HG03039 (cell line): ENCODE data around the gene MUC3A.
"Not testable (repeated sequence)": the region's sequence is repeated elsewhere in the genome, so short reads cannot be mapped to it uniquely, and the experiment has no call there.

Experiments
- ATAC-seq: cut with Tn5 transposase; IDR thresholded peaks from one replicate; pipeline ENCODE4 v1.9.1; 2021; ENCODE audit warnings: mild to moderate bottlenecking, moderate library complexity; ENCODE audit not compliant: unreplicated experiment

Gene MUC3A

DNA sequence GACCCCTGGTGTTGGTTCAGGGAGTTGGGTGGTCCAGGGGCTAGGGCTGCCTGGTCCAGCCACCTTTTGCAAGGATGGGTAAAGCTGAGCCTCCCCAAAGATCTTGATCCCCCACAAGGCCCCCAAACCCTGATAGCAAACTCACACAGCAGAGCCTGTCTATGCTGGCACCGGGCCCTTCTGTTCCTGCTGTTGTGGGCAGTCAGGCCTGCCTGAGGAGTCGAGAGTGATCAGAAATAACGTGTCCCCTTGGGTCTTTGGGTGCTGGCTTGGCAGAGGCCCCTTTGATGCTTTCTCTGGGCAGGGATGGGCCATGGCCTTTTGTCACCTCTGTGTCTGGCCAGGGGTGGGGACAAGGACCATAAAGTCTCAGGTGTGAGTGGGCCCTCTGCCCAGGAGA is 19.3 kb downstream of the MUC3A start:
- no peak for ATAC-seq

DNA sequence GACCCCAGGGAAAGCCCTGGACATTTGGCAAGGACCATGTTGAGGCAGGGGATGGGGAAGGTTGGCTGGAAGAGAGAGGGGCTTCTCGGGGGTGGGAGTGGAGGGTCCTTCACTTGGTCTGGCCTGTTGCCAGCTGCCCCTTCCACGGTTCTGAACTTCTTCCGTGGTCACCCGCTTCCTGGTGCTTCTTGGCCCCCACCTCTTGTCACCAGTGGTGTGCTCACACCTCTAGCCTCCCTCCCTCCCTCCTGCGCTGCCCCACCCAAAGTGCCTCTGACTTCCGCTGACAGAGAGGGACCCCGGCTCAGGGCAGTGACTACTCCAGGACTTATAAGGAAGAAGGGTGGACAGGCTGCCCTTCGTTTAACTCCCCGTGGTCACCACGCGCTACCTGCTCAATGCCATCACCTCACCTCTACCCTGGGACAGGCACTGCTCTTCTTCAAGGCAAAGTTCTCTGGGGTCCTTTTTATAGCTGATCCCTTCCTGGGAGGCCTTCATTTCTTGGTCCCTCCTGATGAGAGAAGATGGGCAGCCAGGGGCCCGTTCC is 19.8 kb downstream of the MUC3A start, which contains the start of gene MUC12:
MUC12 (plus strand) TSS at position 500 of the 550 bp plus-strand sequence. CDS start 58 bp downstream, outside the sequence.
- no peak for ATAC-seq

DNA sequence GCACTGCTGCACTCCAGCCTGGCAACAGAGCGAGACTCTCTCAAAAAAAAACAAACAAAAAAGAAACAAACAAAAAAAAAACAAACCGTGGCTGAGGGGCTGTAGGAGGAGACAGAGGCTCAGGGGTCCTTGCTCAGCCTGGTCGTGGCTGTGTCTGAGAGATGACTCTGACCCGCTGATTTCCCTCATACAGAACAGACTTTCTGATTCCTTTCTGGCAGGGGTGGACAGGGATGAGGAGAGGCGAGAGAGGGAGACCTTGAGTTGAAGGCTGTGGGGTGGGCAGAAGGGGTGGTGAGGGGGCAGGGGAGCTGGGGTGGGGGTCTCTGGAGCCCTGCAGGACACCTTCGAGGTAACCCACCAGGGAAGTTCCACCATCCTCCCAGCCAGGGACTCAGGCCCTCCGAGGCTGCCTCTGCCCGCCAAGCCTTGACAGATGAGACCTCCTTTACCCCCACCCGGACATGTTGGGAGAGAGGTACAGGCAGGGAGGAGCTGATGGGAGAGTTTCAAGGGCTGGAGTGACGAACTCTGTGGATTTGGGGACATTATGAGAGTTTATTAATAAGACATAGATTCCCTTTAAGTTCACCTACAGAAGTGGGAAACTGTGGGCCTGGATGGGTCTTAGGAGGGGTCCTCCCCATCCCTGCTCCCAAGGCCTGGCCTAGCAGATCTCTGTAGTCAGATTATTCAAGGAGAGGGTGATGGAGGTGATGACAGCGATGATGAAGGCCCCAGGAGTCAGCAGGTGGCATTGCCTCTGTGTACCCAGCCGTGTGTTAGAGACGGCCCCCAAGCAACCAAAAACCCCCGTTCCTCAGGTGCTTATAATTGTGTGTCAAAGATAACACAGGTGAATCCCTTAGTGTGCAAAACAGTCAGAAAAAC is 22.0 kb downstream of the MUC3A start:
- ATAC-seq = no peak

DNA sequence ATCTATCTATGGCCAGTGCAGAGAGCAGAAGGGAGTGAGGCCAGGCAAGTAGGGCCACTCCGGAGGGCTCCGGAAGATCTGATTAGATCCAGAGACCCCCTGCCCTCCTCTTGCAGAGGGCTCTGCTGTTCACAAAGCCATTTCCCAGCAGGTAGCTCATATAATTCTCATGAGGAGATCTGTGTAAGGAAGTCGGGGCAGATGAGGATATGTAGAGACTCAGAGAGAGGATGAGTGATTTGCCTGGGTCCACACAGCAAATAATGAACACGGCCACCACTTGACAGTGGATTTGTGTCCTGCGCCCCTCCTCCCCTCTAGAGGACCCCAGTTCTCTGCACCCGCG is 22.6 kb downstream of the MUC3A start:
- ATAC-seq = no peak

DNA sequence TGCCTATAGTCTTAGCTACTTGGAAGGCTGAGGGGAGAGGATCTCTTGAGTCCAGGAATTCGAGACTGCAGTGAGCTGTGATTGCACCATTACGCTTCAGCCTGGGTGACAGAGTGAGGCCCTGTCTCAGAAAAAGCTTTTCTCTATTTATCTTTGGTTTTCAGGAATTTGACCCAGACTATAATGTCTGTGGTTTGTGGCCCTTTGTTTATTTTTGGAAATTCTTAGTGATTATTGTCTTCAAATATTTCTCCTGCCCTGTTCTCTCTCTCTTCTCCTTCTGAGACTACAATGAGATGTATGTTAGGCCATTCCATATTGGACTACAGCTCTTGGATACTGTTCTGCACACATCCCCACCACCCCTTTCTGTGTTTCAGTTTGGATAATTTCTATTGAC is 24.7 kb downstream of the MUC3A start:
- ATAC-seq = no peak

DNA sequence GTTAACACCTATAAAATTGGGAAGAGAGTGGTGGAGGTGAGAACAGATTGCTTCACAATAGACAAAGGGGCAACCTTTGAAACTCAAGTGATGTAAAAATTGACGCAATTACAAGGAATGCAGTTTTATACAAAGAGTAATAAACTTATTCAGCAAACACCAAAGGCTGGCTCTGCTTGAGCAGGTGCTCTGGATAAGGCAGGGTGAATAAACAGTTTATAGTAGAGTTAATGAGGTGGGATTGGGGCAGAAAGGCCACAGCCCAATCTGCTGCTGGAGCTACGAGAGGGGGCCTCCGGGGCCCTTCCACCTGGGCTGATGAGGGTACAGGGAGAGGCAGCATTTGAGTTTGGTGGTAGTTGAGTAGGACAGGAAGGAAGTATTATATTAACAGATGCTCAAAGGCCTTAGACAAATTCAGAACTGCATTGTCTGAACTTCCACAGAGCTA is 26.1 kb downstream of the MUC3A start:
- no peak for ATAC-seq

DNA sequence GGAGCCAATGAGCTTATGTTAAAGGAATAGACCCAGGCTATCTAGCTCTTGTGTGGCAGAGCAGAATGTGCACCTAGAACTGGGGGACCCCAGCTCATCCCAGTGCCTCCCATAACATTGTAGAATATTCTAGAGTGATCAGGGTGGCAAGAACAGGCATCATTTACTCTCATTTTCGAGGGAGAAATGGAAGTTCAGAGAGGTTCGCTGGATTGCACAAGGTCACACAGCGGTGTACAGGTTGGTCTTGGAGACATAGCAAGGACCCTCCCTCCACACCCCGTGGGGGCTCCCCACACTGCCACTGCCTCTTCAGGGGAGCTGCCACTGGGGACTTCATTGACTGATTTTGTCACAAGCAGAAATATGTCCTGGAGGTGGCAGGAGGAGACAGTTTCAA is 29.0 kb downstream of the MUC3A start:
- no peak for ATAC-seq

DNA sequence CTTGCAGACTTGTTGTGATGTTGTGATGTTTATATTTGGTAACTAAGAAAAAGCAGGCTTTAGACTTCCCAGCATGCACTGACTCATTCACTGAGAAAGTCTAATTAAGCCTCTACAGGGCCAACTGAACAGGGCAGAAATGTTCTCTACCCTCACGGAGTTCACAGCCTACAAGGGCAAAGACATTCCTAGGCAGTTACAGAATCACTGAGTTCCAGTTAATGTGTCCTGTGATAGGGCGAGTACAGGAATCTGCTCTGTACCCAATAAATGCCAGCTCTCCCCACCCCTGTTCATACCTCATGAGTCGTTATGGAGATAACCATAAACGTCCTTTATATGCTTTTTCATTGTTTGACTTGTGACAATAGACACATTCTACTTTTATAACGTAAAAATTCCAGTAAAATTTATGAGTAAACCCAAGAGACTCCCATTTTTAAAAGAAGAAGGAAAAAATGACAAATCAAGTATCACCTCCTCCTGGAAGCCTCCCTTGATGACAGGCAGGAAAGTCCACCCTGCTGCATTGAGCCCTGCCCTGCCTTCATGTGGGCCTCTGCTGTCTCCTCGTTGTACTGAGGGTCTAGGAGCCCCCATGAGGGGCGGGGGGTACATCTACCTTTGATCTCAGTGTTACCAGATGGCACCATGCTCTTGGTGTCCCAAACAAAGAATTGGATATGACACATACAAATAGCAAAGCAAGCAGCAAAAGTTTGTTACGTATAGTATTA is 34.3 kb downstream of the MUC3A start:
- ATAC-seq = no peak

DNA sequence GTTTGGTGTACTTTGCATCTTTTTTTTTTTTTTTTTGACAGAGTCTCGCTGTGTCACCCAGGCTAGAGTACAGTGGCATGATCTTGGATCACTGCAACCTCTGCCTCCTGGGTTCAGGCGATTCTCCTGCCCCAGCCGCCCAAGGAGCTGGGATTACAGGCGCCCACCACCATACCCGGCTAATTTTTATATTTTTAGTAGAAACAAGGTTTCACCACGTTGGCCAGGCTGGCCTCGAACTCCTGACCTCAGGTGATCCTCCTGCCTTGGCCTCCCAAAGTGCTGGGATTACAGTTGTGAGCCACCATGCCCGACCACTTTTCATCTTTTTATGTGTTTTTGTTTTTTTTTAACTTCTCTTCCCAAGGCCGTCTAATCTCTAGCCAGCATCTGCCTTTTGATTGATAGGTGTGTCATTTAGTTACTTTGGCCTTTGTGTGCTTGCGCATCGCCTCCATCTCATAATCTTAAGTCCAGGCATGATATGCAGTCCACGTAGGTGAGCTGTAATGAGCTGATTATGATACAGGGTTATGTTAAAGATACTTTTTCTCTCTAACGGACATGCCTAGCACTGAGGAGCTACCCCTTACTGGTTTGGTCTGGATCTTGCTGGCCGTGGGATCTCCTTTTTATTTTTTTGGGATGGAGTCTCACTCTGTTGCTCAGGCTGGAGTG is 35.0 kb downstream of the MUC3A start:
- not testable (repeated sequence) for ATAC-seq

DNA sequence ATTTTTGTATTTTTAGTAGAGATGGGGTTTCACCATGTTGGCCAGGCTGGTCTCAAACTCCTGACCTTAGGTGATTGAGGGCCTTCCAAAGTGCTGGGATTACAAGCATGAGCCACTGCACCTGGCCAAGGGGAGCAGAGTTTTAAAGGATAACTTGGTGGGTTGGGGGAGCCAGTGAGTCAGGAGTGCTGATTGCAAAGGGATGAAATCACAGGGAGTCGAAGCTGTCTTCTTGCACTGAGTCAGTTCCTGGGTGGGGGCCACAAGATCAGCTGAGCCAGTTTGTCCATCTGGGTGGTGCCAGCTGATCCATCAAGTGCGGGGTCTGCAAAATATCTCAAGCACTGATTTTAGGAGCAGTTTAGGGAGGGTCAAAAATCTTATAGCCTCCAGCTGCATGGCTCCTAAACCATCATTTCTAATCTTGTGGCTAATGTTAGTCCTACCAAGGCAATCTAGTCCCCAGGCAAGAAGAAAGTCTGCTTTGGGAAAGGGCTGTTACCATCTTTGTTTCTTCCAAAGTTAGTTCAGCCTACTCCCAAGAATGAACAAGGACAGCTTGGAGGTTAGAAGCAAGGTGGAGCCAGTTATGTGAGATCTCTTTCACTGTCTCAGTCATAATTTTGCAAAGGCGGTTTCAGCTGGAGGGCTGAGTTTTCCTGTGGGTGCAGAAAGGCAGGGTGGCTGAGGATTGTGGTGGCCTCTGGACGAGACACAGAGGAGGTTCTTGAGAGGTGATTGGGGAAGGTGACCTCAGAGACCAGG is 35.9 kb downstream of the MUC3A start:
- ATAC-seq = not testable (repeated sequence)

DNA sequence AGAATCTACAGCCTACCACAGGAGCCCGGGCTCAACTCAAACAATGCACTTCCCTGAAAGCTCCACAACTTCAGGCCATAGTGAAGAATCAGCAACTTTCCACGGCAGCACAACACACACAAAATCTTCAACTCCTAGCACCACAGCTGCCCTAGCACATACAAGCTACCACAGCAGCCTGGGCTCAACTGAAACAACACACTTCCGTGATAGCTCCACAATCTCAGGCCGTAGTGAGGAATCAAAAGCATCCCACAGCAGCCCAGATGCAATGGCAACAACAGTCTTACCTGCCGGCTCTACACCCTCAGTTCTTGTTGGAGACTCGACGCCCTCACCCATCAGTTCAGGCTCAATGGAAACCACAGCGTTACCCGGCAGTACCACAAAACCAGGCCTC is 42.3 kb downstream of the MUC3A start:
- no peak for ATAC-seq

DNA sequence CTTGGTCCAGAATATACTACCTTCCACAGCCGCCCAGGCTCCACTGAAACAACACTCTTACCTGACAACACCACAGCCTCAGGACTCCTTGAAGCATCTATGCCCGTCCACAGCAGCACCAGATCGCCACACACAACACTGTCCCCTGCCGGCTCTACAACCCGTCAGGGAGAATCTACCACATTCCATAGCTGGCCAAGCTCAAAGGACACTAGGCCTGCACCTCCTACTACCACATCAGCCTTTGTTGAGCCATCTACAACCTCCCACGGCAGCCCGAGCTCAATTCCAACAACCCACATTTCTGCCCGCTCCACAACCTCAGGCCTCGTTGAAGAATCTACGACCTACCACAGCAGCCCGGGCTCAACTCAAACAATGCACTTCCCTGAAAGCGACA is 42.9 kb downstream of the MUC3A start:
- ATAC-seq = not testable (repeated sequence)

DNA sequence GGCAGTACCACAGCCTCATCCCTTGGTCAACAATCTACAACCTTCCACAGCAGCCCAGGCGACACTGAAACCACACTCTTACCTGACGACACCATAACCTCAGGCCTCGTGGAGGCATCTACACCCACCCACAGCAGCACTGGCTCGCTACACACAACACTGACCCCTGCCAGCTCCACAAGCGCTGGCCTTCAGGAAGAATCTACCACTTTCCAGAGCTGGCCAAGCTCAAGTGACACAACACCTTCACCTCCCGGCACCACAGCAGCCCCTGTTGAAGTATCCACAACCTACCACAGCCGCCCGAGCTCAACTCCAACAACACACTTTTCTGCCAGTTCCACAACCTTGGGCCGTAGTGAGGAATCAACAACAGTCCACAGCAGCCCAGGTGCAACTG is 45.3 kb downstream of the MUC3A start:
- not testable (repeated sequence) for ATAC-seq

DNA sequence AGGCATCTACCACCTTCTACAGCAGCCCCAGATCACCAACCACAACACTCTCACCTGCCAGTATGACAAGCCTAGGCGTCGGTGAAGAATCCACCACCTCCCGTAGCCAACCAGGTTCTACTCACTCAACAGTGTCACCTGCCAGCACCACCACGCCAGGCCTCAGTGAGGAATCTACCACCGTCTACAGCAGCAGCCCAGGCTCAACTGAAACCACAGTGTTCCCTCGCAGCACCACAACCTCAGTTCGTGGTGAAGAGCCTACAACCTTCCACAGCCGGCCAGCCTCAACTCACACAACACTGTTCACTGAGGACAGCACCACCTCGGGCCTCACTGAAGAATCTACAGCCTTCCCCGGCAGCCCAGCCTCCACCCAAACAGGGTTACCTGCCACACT is 49.2 kb downstream of the MUC3A start:
- not testable (repeated sequence) for ATAC-seq

DNA sequence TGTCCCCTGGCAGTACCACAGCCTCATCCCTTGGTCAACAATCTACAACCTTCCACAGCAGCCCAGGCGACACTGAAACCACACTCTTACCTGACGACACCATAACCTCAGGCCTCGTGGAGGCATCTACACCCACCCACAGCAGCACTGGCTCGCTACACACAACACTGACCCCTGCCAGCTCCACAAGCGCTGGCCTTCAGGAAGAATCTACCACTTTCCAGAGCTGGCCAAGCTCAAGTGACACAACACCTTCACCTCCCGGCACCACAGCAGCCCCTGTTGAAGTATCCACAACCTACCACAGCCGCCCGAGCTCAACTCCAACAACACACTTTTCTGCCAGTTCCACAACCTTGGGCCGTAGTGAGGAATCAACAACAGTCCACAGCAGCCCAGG is 50.0 kb downstream of the MUC3A start:
- ATAC-seq = not testable (repeated sequence)

DNA sequence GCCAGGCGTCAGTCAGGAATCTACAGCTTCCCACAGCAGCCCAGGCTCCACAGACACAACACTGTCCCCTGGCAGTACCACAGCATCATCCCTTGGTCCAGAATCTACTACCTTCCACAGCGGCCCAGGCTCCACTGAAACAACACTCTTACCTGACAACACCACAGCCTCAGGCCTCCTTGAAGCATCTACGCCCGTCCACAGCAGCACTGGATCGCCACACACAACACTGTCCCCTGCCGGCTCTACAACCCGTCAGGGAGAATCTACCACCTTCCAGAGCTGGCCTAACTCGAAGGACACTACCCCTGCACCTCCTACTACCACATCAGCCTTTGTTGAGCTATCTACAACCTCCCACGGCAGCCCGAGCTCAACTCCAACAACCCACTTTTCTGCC is 50.7 kb downstream of the MUC3A start:
- ATAC-seq = not testable (repeated sequence)

DNA sequence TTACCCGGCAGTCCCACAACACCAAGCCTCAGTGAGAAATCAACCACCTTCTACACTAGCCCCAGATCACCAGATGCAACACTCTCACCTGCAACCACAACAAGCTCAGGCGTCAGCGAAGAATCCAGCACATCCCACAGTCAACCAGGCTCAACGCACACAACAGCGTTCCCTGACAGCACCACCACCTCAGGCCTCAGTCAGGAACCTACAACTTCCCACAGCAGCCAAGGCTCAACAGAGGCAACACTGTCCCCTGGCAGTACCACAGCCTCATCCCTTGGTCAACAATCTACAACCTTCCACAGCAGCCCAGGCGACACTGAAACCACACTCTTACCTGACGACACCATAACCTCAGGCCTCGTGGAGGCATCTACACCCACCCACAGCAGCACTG is 53.0 kb downstream of the MUC3A start:
- not testable (repeated sequence) for ATAC-seq

DNA sequence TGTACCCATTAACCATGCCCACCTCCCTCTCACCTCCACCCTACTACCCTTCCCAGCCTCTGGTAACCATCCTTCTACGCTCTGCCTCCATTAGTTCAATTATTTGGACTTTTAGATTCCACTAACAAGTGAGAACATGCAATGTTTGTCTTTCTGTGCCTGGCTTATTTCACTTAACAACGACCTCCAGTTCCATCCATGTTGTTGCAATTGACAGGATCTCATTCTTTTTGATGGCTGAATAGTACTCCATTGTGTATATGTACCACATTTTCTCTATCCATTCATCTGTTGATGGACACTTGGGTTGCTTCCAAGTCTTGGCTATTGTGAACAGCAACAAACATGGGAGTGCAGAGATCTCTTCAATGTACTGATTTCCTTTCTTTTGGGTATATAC is 58.0 kb downstream of the MUC3A start:
- not testable (repeated sequence) for ATAC-seq

DNA sequence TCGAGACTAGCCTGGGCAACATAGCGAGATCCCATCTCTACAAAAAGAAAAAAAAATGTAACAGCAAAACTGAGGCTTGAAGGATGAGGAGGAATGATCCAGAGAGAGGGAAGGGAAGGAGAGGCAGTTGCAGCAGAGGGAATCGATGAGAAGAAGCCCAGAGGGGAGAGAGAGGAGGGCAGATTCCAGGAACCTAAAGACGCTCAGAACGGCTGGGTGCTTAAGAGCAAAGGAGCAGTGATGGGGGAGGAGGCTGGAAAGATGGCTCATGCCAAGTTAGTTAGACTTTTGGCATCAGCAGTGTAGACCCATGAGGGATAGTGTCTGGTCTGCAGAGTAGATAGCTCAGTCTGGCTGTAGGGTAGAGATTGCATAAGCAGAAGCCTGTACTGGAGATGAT is 60.3 kb downstream of the MUC3A start:
- ATAC-seq = no peak

DNA sequence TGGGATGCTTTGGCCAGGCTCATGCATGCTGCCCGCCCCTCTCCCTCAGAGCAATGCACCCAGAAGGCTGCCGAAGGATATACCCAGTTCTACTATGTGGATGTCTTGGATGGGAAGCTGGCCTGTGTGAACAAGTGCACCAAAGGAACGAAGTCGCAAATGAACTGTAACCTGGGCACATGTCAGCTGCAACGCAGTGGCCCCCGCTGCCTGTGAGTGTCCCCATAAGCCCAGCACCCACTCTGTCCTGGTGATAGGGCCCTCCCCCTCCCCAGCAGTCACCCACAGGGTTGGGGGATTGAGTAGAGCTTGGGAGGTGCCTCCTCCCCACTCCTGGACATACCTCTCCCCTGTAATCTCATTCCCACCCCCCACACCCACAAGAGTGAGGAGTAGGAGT is 63.6 kb downstream of the MUC3A start:
- ATAC-seq = no peak
